Measurements from ENCODE around the gene SRP68. TPM values are rescaled to one million over a fixed set of nuclear protein-coding genes. Genes with fewer than 3 reads are reported as not detected.

The SRP68 gene
- total and polyA plus RNA-seq, 2 donors from 2014 or later = 52.7 to 68.1 TPM

DNA sequence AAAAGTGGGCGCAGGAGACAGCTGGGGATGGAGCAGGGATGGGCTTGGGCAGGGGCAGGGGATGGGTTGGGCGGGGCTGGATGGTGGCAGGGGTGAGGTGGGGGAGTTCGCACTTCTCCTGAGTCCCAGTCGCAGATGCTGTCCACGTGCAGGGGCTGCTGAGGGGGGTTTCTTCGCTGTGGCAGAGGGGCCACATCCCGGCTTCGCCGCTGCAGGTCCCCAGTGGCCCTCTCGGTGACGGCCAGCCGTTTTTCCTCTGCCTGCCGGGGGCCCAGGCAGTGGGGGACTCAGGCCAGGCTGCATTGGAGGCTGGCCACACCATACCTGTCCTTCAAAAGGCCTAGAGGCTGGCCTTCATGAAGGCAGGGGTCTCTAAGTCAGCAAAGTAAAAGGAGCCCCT is 53.5 kb downstream of the SRP68 start:
- Histone ChIP-seq H3K4me1 (ENCODE audit: control insufficient read depth in 2 of 3, insufficient read depth in 2 of 3, low read depth in 1 of 3, low read length in 3 of 3) (no peaks in the 10 kb centered on the region), H3K36me3 (ENCODE audit: control insufficient read depth in 2 of 3, insufficient read depth in 3 of 3, low read length in 3 of 3) (no peaks in the 10 kb centered on the region), H3K9ac (ENCODE audit: low read length in 3 of 3) (no peak overlapping the region), H3K9me3 (ENCODE audit: control insufficient read depth in 2 of 3, insufficient read depth in 1 of 3, low read length in 3 of 3) (no peaks in the 10 kb centered on the region), H3K27ac (ENCODE audit: low read depth in 2 of 2, low read length in 2 of 2) (no peak overlapping the region), H3K4me3 (ENCODE audit: low read length in 3 of 3) (no peak overlapping the region), H3K27me3 (ENCODE audit: control insufficient read depth, insufficient read depth, low read length) (no peaks in the 10 kb centered on the region)
- intact Hi-C loops (cut with DNase I) = loop anchor here (10.0 kb wide), 1 partner anchor 266 kb away; no protein-coding TSS in a partner anchor
- DNase-seq = no peak
- TF ChIP-seq, protein P1, sequence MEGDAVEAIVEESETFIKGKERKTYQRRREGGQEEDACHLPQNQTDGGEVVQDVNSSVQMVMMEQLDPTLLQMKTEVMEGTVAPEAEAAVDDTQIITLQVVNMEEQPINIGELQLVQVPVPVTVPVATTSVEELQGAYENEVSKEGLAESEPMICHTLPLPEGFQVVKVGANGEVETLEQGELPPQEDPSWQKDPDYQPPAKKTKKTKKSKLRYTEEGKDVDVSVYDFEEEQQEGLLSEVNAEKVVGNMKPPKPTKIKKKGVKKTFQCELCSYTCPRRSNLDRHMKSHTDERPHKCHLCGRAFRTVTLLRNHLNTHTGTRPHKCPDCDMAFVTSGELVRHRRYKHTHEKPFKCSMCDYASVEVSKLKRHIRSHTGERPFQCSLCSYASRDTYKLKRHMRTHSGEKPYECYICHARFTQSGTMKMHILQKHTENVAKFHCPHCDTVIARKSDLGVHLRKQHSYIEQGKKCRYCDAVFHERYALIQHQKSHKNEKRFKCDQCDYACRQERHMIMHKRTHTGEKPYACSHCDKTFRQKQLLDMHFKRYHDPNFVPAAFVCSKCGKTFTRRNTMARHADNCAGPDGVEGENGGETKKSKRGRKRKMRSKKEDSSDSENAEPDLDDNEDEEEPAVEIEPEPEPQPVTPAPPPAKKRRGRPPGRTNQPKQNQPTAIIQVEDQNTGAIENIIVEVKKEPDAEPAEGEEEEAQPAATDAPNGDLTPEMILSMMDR (IDR thresholded peaks at IDR 0.05; ENCODE audit: borderline replicate concordance, extremely low read depth, insufficient read depth) = no peak
- FAIRE-seq = no peak

DNA sequence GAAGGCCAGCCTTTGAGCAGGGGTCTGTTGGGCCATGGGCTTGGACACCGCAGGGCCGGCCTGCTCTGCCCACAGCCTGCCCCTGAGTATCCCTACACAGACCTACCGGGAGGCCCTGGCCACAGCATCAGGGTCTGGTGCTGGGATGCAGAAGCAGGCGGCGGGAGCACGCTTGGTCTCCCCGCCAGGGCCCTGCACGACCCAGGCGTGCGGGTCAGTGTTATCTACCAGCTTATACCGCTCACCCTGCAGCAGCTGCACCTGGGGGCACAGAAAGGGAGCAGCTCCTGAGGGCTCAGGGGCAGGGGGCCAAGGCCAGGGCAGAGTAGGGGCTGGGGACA is 54.0 kb downstream of the SRP68 start:
- DNase-seq = no peak
- TF ChIP-seq, protein P1 (IDR thresholded peaks at IDR 0.05; ENCODE audit: borderline replicate concordance, extremely low read depth, insufficient read depth) = no peak
- Histone ChIP-seq H3K9me3 (ENCODE audit: control insufficient read depth in 2 of 3, insufficient read depth in 1 of 3, low read length in 3 of 3) (no peaks in the 10 kb centered on the region), H3K9ac (ENCODE audit: low read length in 3 of 3) (no peak overlapping the region), H3K27me3 (ENCODE audit: control insufficient read depth, insufficient read depth, low read length) (no peaks in the 10 kb centered on the region), H3K27ac (ENCODE audit: low read depth in 2 of 2, low read length in 2 of 2) (no peak overlapping the region), H3K4me1 (ENCODE audit: control insufficient read depth in 2 of 3, insufficient read depth in 2 of 3, low read depth in 1 of 3, low read length in 3 of 3) (no peaks in the 10 kb centered on the region), H3K4me3 (ENCODE audit: low read length in 3 of 3) (no peak overlapping the region), H3K36me3 (ENCODE audit: control insufficient read depth in 2 of 3, insufficient read depth in 3 of 3, low read length in 3 of 3) (no peaks in the 10 kb centered on the region)
- intact Hi-C loops (cut with DNase I) = loop anchor here (10.0 kb wide), 1 partner anchor 266 kb away; no protein-coding TSS in a partner anchor
- FAIRE-seq = no peak

DNA sequence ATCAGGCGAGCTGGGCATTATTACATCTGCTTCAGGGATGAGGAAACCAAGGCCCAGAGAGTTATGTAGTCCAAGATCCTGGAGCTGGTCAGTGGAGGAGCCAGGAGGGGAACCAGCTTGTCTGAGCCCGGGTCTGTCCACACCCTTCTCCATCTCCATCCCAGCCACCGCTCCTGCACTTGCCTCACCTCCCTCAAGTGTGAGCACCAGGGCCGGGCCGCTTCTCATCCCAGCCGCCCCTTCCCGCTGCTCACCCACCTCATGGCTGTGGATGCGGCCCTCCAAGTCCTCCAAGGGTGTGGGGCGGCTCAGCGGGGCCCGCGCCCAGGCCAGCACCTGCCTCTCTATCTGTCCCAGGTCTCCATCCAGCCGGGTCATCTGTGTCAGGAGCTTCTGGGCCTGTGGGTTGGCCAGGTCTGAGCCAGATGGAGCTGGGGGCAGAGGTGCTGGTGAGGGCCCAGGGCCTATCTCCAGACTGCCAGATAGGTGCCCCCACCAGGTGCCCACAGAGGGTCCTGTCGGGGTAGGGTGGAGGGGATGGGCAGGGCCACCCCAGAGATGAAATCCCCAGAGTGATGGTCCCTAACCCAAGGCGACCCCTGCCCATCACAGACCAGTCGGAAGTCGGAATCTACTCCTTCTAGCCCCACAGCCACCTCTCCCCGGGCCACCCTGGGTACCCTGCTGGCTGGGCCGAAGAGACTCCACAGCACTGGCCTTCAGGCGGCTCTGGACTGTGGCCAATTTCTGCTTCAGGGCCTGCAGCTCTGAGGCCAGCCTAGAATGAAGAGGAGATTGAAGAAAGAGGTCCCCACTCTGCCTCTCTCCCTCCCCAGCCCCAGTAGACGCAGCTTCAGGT is 54.6 kb downstream of the SRP68 start:
- intact Hi-C loops (cut with DNase I) = loop anchor here (10.0 kb wide), 1 partner anchor 267 kb away; no protein-coding TSS in a partner anchor
- DNase-seq = no peak
- H3K27me3 ChIP-seq (ENCODE audit: control insufficient read depth, insufficient read depth, low read length) = no peaks in the 10 kb centered on the region
- H3K4me3 ChIP-seq (ENCODE audit: low read length in 3 of 3) = no peak overlapping the region
- H3K4me1 ChIP-seq (ENCODE audit: control insufficient read depth in 2 of 3, insufficient read depth in 2 of 3, low read depth in 1 of 3, low read length in 3 of 3) = no peaks in the 10 kb centered on the region
- H3K36me3 ChIP-seq (ENCODE audit: control insufficient read depth in 2 of 3, insufficient read depth in 3 of 3, low read length in 3 of 3) = no peaks in the 10 kb centered on the region
- H3K27ac ChIP-seq (ENCODE audit: low read depth in 2 of 2, low read length in 2 of 2) = no peak overlapping the region
- H3K9me3 ChIP-seq (ENCODE audit: control insufficient read depth in 2 of 3, insufficient read depth in 1 of 3, low read length in 3 of 3) = no peaks in the 10 kb centered on the region
- FAIRE-seq = no peak
- TF ChIP-seq, protein P1 (IDR thresholded peaks at IDR 0.05; ENCODE audit: borderline replicate concordance, extremely low read depth, insufficient read depth) = no peak
- H3K9ac ChIP-seq (ENCODE audit: low read length in 3 of 3) = no peak overlapping the region
